H1 (cell line): ENCODE data around the gene CAPN10. TPM values are rescaled to one million over a fixed set of nuclear protein-coding genes. Genes with fewer than 3 reads are reported as not detected.

Source experiments
- CTCF ChIA-PET: fragments of 300-600 bp; sonication (Branson Sonifier 250); formaldehyde crosslinking; loops from one replicate; lab custom pipeline; 2021; ENCODE audit not compliant: partially characterized antibody; lab: Charles Lee
- POLR2A ChIA-PET: fragments of 300-600 bp; sonication (Branson Sonifier 250); formaldehyde crosslinking; loops from one replicate; lab custom pipeline; 2021; ENCODE audit warnings: inconsistent platforms; ENCODE audit not compliant: partially characterized antibody; lab: Charles Lee
- DNase-seq, 2 experiments: peaks; one replicate each; pipeline versions ENCODE4 v3.0.0 to v3.0.0-alpha.2; 2010 to 2022; ENCODE audit warnings: low spot score in 2 of 2, low read depth in 1 of 2, mixed read lengths in 1 of 2
- FAIRE-seq: peaks from 2 replicates; lab custom pipeline; 2011; peaks lifted over from hg19 to GRCh38; lab: Jason Lieb, UNC
- H2AFZ ChIP-seq: 2 replicates; pipeline ENCODE4 v1.8.1; 2012; ENCODE audit warnings: low read length, inconsistent platforms
- H2AK5ac ChIP-seq: 2 replicates; pipeline ENCODE4 v1.6.1; 2013; ENCODE audit warnings: low read depth, low read length
- H2BK120ac ChIP-seq: replicated peaks from 2 replicates; pipeline ENCODE3; 2013; ENCODE audit warnings: low read depth, low read length, inconsistent platforms
- H2BK12ac ChIP-seq: 2 replicates; pipeline ENCODE4 v1.6.1; 2013; ENCODE audit warnings: low read depth, low read length
- H2BK15ac ChIP-seq: 2 replicates; pipeline ENCODE4 v1.6.1; 2013; ENCODE audit warnings: low read length
- H2BK20ac ChIP-seq: 2 replicates; pipeline ENCODE4 v1.6.1; 2013; ENCODE audit warnings: low read length
- H2BK5ac ChIP-seq: 2 replicates; pipeline ENCODE4 v1.6.1; 2013; ENCODE audit warnings: low read depth, low read length
- H3K14ac ChIP-seq: 2 replicates; pipeline ENCODE4 v1.6.1; 2013; ENCODE audit warnings: inconsistent platforms; ENCODE audit not compliant: insufficient read length
- H3K18ac ChIP-seq: 2 replicates; pipeline ENCODE4 v1.6.1; 2013; ENCODE audit warnings: low read length; ENCODE audit errors: extremely low read depth
- H3K23ac ChIP-seq: 2 replicates; pipeline ENCODE4 v1.6.1; 2013; ENCODE audit warnings: inconsistent platforms; ENCODE audit not compliant: insufficient read length
- H3K23me2 ChIP-seq: 2 replicates; pipeline ENCODE4 v1.6.1; 2013; ENCODE audit warnings: low read depth, low read length
- H3K27ac ChIP-seq: 2 replicates; pipeline ENCODE4 v1.6.1; 2011; ENCODE audit warnings: low read depth, low read length, inconsistent platforms
- H3K27me3 ChIP-seq, 4 experiments: replicated peaks in 1 of 4; 1 replicate in 1 of 4; 2 replicates in 3 of 4; pipeline versions ENCODE4 v1.6.1 to v1.8.1; 2011 to 2013; ENCODE audit warnings: low read length in 3 of 4, mild to moderate bottlenecking in 3 of 4, inconsistent platforms in 2 of 4, mixed read lengths in 2 of 4, moderate library complexity in 1 of 4; ENCODE audit not compliant: control insufficient read depth in 3 of 4, insufficient read depth in 3 of 4; ENCODE audit errors: extremely low read depth in 1 of 4
- H3K36me3 ChIP-seq, 4 experiments: 2 replicates each; pipeline versions ENCODE4 v1.6.1 to v1.8.1; 2011 to 2013; ENCODE audit warnings: mild to moderate bottlenecking in 4 of 4, low read length in 3 of 4, moderate library complexity in 2 of 4, control low read depth in 1 of 4, inconsistent platforms in 1 of 4; ENCODE audit not compliant: insufficient read depth in 4 of 4, control insufficient read depth in 2 of 4
- H3K4ac ChIP-seq: replicated peaks from 2 replicates; pipeline ENCODE3; 2013; ENCODE audit warnings: low read length, low read depth, mixed read lengths, inconsistent platforms; ENCODE audit not compliant: insufficient read length
- H3K4me1 ChIP-seq, 4 experiments: replicated peaks in 1 of 4; 1 replicate in 1 of 4; 2 replicates in 3 of 4; pipeline versions ENCODE4 v1.6.1 to v1.8.1; 2011 to 2013; ENCODE audit warnings: low read length in 3 of 4, inconsistent platforms in 2 of 4, mixed read lengths in 1 of 4; ENCODE audit not compliant: insufficient read depth in 4 of 4, control insufficient read depth in 3 of 4
- H3K4me2 ChIP-seq, 2 experiments: 2 replicates each; pipeline versions ENCODE4 v1.6.1 to v1.8.1; 2011 to 2013; ENCODE audit warnings: low read depth in 2 of 2, low read length in 2 of 2, control low read depth in 1 of 2, inconsistent platforms in 1 of 2, mild to moderate bottlenecking in 1 of 2; ENCODE audit not compliant: insufficient read depth in 1 of 2
- H3K4me3 ChIP-seq, 4 experiments: fragments of 200-600, 300-600 bp in 1 of 4; sonication (generic), shearing (Covaris generic), sonication (Bioruptor Twin) in 1 of 4; 2 replicates each; pipeline versions ENCODE4 v1.5.1 to v1.8.1; 2011 to 2016; ENCODE audit warnings: low read length in 4 of 4, low read depth in 3 of 4, control low read depth in 2 of 4, inconsistent platforms in 2 of 4, mild to moderate bottlenecking in 2 of 4, mixed read lengths in 1 of 4, moderate library complexity in 1 of 4; ENCODE audit not compliant: insufficient read depth in 2 of 4; ENCODE audit errors: extremely low read depth in 1 of 4
- H3K56ac ChIP-seq: replicated peaks from 2 replicates; pipeline ENCODE3; 2013; ENCODE audit warnings: low read depth, mild to moderate bottlenecking, mixed read lengths, low read length, inconsistent platforms; ENCODE audit not compliant: insufficient read length
- H3K79me1 ChIP-seq: 2 replicates; pipeline ENCODE4 v1.6.1; 2013; ENCODE audit warnings: low read depth, low read length, control low read depth
- H3K79me2 ChIP-seq, 2 experiments: 2 replicates each; pipeline versions ENCODE4 v1.6.1 to v1.8.1; 2012 to 2013; ENCODE audit warnings: low read length in 2 of 2, mild to moderate bottlenecking in 2 of 2, inconsistent platforms in 1 of 2; ENCODE audit not compliant: insufficient read depth in 2 of 2, control insufficient read depth in 1 of 2
- H3K9ac ChIP-seq, 4 experiments: replicated peaks in 1 of 4; 1 replicate in 1 of 4; 2 replicates in 3 of 4; pipeline versions ENCODE4 v1.6.1 to v1.8.1; 2011 to 2013; ENCODE audit warnings: low read depth in 3 of 4, low read length in 3 of 4, control low read depth in 2 of 4, mild to moderate bottlenecking in 2 of 4, moderate library complexity in 2 of 4, inconsistent platforms in 1 of 4; ENCODE audit errors: extremely low read depth in 1 of 4
- H3K9me3 ChIP-seq, 2 experiments: 2 replicates each; pipeline versions ENCODE4 v1.6.1 to v1.8.1; 2012 to 2013; ENCODE audit warnings: mild to moderate bottlenecking in 2 of 2, moderate library complexity in 2 of 2, control low read depth in 1 of 2, inconsistent platforms in 1 of 2, low read depth in 1 of 2, low read length in 1 of 2, mixed read lengths in 1 of 2; ENCODE audit not compliant: insufficient read depth in 2 of 2
- H4K20me1 ChIP-seq, 2 experiments: replicated peaks in 1 of 2; 2 replicates each; pipeline versions ENCODE3 to v1.8.1; 2011 to 2013; ENCODE audit warnings: inconsistent platforms in 2 of 2, low read length in 2 of 2, mild to moderate bottlenecking in 1 of 2; ENCODE audit not compliant: insufficient read depth in 2 of 2, control insufficient read depth in 1 of 2
- H4K5ac ChIP-seq: 2 replicates; pipeline ENCODE4 v1.6.1; 2013; ENCODE audit warnings: low read length, low read depth, mixed read lengths, inconsistent platforms; ENCODE audit not compliant: insufficient read length
- H4K8ac ChIP-seq: 2 replicates; pipeline ENCODE4 v1.8.0; 2013; ENCODE audit warnings: mild to moderate bottlenecking, moderate library complexity, low read length, inconsistent platforms; ENCODE audit not compliant: insufficient read depth; ENCODE audit errors: extremely low read depth
- H4K91ac ChIP-seq: replicated peaks from 2 replicates; pipeline ENCODE3; 2013; ENCODE audit warnings: low read length, mixed read lengths, inconsistent platforms; ENCODE audit not compliant: insufficient read length
- ATF2 ChIP-seq: IDR thresholded peaks from 2 replicates; pipeline ENCODE4 v1.6.1; 2012; ENCODE audit warnings: low read length, inconsistent platforms
- BCL11A ChIP-seq, 2 experiments: IDR thresholded peaks; one replicate each; pipeline ENCODE4 v1.6.1; 2011; ENCODE audit warnings: low read depth in 2 of 2, low read length in 2 of 2, mild to moderate bottlenecking in 2 of 2
- CEBPB ChIP-seq: IDR thresholded peaks from 2 replicates; pipeline ENCODE4 v1.6.1; 2012; ENCODE audit warnings: low read depth, low read length
- CREB1 ChIP-seq: IDR thresholded peaks from 2 replicates; pipeline ENCODE4 v1.6.1; 2012; ENCODE audit warnings: inconsistent platforms
- E2F6 ChIP-seq: IDR thresholded peaks from 2 replicates; pipeline ENCODE4 v1.6.1; 2012; ENCODE audit warnings: inconsistent platforms
- GTF2F1 ChIP-seq: IDR thresholded peaks from 2 replicates; pipeline ENCODE4 v1.6.1; 2012; ENCODE audit warnings: low read depth, low read length, improper control_type of control experiment, borderline replicate concordance
- MAX ChIP-seq: IDR thresholded peaks from 2 replicates; pipeline ENCODE4 v1.6.1; 2012; ENCODE audit warnings: inconsistent platforms
- RAD21 ChIP-seq, 2 experiments: IDR thresholded peaks in 1 of 2; conservative IDR thresholded peaks in 1 of 2; 2 replicates each; pipeline ENCODE4 v1.6.1; 2011; ENCODE audit warnings: low read depth in 2 of 2, low read length in 2 of 2, improper control_type of control experiment in 1 of 2, inconsistent platforms in 1 of 2, mild to moderate bottlenecking in 1 of 2, moderate library complexity in 1 of 2
- RFX5 ChIP-seq: IDR thresholded peaks from 2 replicates; pipeline ENCODE4 v1.6.1; 2011; ENCODE audit warnings: low read depth, low read length, improper control_type of control experiment, borderline replicate concordance
- SRF ChIP-seq: IDR thresholded peaks from 2 replicates; pipeline ENCODE4 v1.6.1; 2011; ENCODE audit warnings: mild to moderate bottlenecking, low read depth, low read length, moderate library complexity
- YY1 ChIP-seq: IDR thresholded peaks from 2 replicates; pipeline ENCODE4 v1.6.1; 2011; ENCODE audit warnings: low read depth, mild to moderate bottlenecking, low read length
- WGBS, 2 experiments: shearing (Covaris generic) in 1 of 2; methylation state at CpG; one replicate each; pipeline versions ENCODE4 v1.1.6 to v1.1.7; 2013 to 2015; ENCODE audit warnings: low lambda C conversion rate in 2 of 2, mixed read lengths in 2 of 2, inconsistent platforms in 1 of 2, low coverage in 1 of 2, missing lambda C conversion rate in 1 of 2; ENCODE audit not compliant: insufficient replicate concordance in 2 of 2, insufficient coverage in 1 of 2, insufficient read length in 1 of 2; ENCODE audit errors: extremely low coverage in 1 of 2, missing lambda C conversion rate in 1 of 2; 5-methylcytosine and 5-hydroxymethylcytosine counted together
- polyA plus RNA-seq, 7 experiments: library from polyadenylated mRNA; depleted of rRNA in 3 of 7; stranded (reverse) in 5 of 7; unstranded in 2 of 7; fragments of >200 nt in 5 of 7; fragments of 200-250 nt in 2 of 7; gene quantifications; 1 replicate in 5 of 7; 2 replicates in 1 of 7; 4 replicates in 1 of 7; pipeline versions ENCODE4 v1.2.1 to v1.2.3, GENCODE V29; 2011 to 2013; ENCODE audit warnings: missing spikeins in 2 of 7, mixed read lengths in 2 of 7
- total RNA-seq: library from RNA; stranded (reverse); fragmentation: NEBNext Ultra II Directional; extraction: Animal tissue kit (Norgen Biotek cat#: 25700); gene quantifications from 2 replicates; pipeline ENCODE4 v1.2.1, GENCODE V29; 2021

The CAPN10 gene
- total and polyA plus RNA-seq, 2 of the 8 experiments (the other 6 are each of a cell fraction or from before 2014, with no cell fraction given), result 30.7 to 39.8 TPM

DNA sequence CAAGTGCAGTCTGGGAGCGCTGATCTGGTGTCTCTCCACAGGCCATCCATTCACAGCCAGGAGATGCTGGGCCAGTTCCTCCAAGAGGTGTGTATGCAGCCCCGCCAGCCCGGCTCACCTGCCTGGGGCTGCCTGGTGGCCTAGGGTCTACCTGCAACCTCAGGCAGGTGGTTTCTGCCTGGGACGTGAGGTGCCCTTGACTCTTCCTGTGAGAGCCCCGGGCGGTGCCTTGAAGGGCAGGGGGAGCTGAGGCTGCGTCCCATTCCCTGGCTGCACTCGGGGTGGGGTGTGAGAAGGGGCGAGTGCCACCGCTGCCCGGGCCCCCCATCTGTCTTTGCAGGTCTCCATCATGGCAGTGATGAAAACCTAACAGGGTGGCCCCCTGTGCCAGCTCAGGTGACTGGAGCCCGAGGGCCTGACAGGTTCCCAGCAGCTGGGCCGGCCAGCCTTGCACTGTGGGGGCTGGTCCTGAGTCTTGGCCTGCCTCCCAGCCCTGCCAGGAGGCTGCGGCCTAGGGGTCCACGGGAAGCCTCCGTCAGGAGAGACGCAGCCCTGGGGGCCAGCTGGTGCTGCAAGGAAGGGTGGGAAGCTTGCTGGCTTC is 11.9 kb downstream of the CAPN10 start:
- POLR2A ChIA-PET, result no interaction called here
- 93% methylated on average over 16 of the region's 17 CpGs; no CpG with 5 or more reads in 1 of the 2 experiments for WGBS, 2 experiments
- no peak for TF ChIP-seq ATF2
- TF ChIP-seq CREB1, result no peak
- no peak for TF ChIP-seq GTF2F1
- no peak for TF ChIP-seq CEBPB
- TF ChIP-seq RAD21 (IDR thresholded peaks at IDR 0.05 in 1 of 2, conservative IDR thresholded peaks at IDR 0.05 in 1 of 2; ENCODE audit: low read depth in 2 of 2, low read length in 2 of 2), result no peak
- TF ChIP-seq RFX5, result no peak
- TF ChIP-seq E2F6, result no peak
- no peak for TF ChIP-seq YY1
- TF ChIP-seq MAX, result no peak
- no peak for TF ChIP-seq BCL11A (IDR thresholded peaks at IDR 0.05; ENCODE audit: low read depth in 2 of 2, low read length in 2 of 2)
- no peak for TF ChIP-seq SRF

More for the DNA sequence above, 11.9 kb downstream of the CAPN10 start:
- H2AK5ac ChIP-seq, result no peak overlapping the region
- no peaks in the 10 kb centered on the region for H3K23me2 ChIP-seq
- H3K27ac ChIP-seq, result no peak overlapping the region
- no peak overlapping the region for H2BK15ac ChIP-seq
- no peaks in the 10 kb centered on the region for H3K27me3 ChIP-seq
- no peak overlapping the region for H2BK12ac ChIP-seq
- H3K4ac ChIP-seq, result no peak overlapping the region
- DNase-seq (no peak), FAIRE-seq (no peak)
- no peak overlapping the region for H3K14ac ChIP-seq
- no peak overlapping the region for H3K4me2 ChIP-seq
- H3K4me3 ChIP-seq, result no peak overlapping the region
- no peak overlapping the region for H4K91ac ChIP-seq
- H2BK5ac ChIP-seq, result no peak overlapping the region
- H3K79me2 ChIP-seq, result no peaks in the 10 kb centered on the region; a peak in 1 of 4 replicates
- H3K9me3 ChIP-seq, result no peaks in the 10 kb centered on the region
- no peak overlapping the region for H2AFZ ChIP-seq
- H3K9ac ChIP-seq, result no peak overlapping the region
- CTCF ChIA-PET, result no interaction called here
- H4K20me1 ChIP-seq, result peaks cover 3 to 12% of the 10 kb centered on the region in 2 experiments
- no peak overlapping the region for H3K56ac ChIP-seq
- H3K36me3 ChIP-seq, result peaks cover 0 to 8% (median 5%) of the 10 kb centered on the region in 4 experiments; a peak in 4 of 8 replicates
- no peaks in the 10 kb centered on the region for H3K4me1 ChIP-seq
- H4K5ac ChIP-seq, result no peak overlapping the region
- H3K79me1 ChIP-seq, result no peaks in the 10 kb centered on the region
- H2BK120ac ChIP-seq, result no peak overlapping the region
- H2BK20ac ChIP-seq, result no peak overlapping the region
- no peak overlapping the region for H4K8ac ChIP-seq
- no peak overlapping the region for H3K18ac ChIP-seq
- H3K23ac ChIP-seq, result no peak overlapping the region
